Fibroblast of skin of abdomen (primary cell): ENCODE results near the gene D2HGDH.
"Not testable (repeated sequence)": the region's sequence is repeated elsewhere in the genome, so short reads cannot be mapped to it uniquely, and the experiment has no call there.

Source experiments
- DNase-seq: peaks from one replicate; pipeline ENCODE4 v3.0.0-alpha.2; 2013

D2HGDH gene

GRCh38 chr2:241810307-241811200 is 76.1 kb downstream of the D2HGDH start:
- no peak for DNase-seq

DNA sequence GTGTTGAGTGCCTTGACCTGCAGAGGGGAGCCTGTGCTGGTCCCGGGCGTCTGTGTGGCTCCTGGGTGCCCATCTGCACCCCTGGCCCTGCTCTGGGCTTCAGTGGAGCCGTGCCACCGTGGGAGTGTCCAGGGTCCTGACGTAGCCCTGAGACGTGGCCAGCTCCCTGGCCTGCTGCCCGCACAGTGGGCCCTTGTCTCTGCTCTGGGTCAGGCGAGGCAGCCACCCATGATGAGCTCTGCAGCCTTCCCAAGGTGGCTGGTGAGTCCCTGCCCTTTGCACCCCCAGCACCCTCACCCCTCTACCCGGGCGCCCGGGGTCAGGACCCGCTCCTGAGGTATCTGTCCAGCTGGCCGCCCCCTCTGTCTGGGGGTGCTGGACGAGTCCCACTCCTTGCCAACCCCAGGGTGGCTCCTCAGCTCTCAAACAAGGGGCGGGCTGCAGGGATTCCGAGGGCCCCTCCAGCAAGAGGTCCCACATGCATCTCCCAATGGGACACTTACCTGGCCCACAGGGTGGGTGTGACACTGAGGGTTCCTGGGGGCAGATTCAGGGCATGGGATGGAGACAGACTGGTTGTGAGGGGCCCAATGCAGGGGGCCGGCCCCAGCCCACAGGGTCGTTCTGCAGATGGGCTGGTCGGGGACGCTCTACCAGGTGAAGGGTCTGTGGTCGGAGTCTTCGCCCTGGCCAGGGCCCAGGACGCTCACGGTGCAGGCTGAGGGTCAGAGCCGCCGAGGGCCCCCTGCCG is 76.9 kb downstream of the D2HGDH start:
- DNase-seq = no peak

- no peak for DNase-seq
These were observed 77.7 kb downstream of the D2HGDH start for GRCh38 chr2:241811952-241812729.

GRCh38 chr2:241812730-241813643 is 78.6 kb downstream of the D2HGDH start:
- no peak for DNase-seq

GRCh38 chr2:241813644-241814392 is 79.4 kb downstream of the D2HGDH start:
- DNase-seq = no peak

DNA sequence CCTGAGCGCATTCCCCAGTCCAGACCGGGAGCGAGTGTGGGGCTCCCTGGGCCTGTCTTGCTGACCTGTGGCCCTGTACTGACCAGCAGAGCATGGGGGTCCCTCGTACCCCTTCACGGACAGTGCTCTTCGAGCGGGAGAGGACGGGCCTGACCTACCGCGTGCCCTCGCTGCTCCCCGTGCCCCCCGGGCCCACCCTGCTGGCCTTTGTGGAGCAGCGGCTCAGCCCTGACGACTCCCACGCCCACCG is 79.9 kb downstream of the D2HGDH start:
- DNase-seq = no peak

GRCh38 chr2:241814643-241815476 is 80.4 kb downstream of the D2HGDH start:
- DNase-seq = no peak

- DNase-seq = no peak
These were observed 81.3 kb downstream of the D2HGDH start for GRCh38 chr2:241815477-241816430.

DNA sequence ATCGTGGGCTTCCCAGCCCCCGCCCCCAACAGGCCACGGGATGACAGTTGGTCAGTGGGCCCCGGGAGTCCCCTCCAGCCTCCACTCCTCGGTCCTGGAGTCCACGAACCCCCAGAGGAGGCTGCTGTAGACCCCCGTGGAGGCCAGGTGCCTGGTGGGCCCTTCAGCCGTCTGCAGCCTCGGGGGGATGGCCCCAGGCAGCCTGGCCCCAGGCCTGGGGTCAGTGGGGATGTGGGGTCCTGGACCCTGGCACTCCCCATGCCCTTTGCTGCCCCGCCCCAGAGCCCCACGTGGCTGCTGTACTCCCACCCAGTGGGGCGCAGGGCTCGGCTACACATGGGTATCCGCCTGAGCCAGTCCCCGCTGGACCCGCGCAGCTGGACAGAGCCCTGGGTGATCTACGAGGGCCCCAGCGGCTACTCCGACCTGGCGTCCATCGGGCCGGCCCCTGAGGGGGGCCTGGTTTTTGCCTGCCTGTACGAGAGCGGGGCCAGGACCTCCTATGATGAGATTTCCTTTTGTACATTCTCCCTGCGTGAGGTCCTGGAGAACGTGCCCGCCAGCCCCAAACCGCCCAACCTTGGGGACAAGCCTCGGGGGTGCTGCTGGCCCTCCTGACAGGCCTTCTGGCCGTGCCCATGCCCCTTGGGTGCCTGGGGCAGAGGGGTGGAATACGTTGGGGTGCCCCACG is 82.1 kb downstream of the D2HGDH start:
- DNase-seq = no peak

DNA sequence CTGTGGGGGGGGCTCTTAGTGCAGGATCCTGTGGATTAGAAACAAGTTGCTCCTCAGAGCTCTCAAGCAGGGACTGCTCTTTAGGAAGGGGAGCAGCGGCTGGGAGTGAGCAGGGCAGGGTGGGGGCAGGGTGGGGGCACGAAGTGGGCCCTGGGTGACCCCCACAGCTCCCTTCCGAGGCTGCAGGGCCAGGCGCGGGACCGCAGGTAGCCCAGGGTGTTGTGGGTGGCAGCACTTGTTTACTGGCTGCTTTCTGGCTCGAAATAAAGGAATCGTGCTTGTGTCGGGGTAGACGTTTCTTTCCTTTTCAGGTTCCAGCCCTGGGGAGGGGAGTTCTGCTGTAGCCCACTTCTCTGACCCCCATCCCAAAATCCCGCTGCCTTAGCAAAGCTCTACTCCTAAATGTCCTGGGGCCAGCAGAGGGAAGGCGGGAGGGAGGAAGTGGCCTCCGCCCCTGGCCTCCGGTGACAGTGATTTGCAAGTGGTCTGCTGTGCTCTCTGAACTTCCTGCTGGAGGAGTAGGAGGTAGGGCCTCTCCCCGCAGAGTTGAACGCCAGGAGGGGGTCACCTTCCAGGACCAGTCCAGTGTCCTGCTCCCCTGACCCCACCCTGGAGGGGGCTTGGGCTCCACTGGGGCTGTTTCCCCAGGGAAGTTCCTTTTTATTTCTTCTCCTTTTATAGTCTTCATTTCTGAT is 82.8 kb downstream of the D2HGDH start:
- no peak for DNase-seq

DNA sequence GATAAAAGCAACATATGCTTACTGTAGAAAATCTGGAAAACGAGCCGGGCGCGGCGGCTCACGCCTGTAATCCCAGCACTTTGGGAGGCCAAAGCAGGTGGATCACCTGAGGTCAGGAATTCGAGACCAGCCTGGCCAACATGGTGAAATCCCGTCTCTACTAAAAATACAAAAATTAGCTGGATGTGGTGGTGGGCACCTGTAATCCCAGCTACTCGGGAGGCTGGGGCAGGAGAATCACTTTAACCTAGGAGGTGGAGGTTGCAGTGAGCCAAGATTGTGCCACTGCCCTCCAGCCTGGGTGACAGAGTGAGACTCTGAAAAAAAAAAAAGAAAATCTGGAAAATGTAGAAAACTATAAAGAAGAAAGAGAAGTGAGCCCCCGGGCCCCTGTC is 83.4 kb downstream of the D2HGDH start:
- DNase-seq = not testable (repeated sequence)
